ENCODE measurements around the gene KBTBD3. TPM values are rescaled to one million over a fixed set of nuclear protein-coding genes. Genes with fewer than 3 reads are reported as not detected.

The KBTBD3 gene
- 1 to 10 TPM; 8.9 to 9.1 TPM for total RNA-seq

GRCh38 chr11:106076919-106077608 is at the start of gene KBTBD3:
KBTBD3 (minus strand) TSS chr11:106077347; CDS start chr11:106059097, 18,250 bp downstream.
- no peaks in the 10 kb centered on the region for H3K9me3 Mint-ChIP-seq (ENCODE audit: low read depth)
- peak within 1 kb of the TSS; percentile 87 for H3K4me3 Mint-ChIP-seq
- peaks cover 21% of the 10 kb centered on the region for H3K36me3 Mint-ChIP-seq (ENCODE audit: low read depth)
- DNase-seq (peak; percentile 99), ATAC-seq (peak; percentile 97)
- peaks cover 45% of the 10 kb centered on the region for H3K4me1 Mint-ChIP-seq
- ChIA-PET POLR2A (interaction anchor here (0.9 kb wide), 1 partner anchor 55 kb away, joined by 3 read pairs; the partner anchor contains the start of gene MSANTD4), CTCF (interaction anchor here (0.6 to 1.4 kb wide), 7 partner anchors 10 to 1130 kb away, joined by 3 to 7 read pairs (median 4); no protein-coding TSS in a partner anchor)
- peak within 1 kb of the TSS; percentile 91 for H3K27ac Mint-ChIP-seq
- intact Hi-C loops (cut with DNase I, micrococcal nuclease), result loop anchor here (1.0 to 10.0 kb wide), 5 partner anchors 14 to 1488 kb away; partner anchors contain the start of genes MSANTD4 (in 2 of the 2), ALKBH8 (in 1 of the 2) and CWF19L2 (in 1 of the 2)
- no peaks in the 10 kb centered on the region for H3K27me3 Mint-ChIP-seq

DNA sequence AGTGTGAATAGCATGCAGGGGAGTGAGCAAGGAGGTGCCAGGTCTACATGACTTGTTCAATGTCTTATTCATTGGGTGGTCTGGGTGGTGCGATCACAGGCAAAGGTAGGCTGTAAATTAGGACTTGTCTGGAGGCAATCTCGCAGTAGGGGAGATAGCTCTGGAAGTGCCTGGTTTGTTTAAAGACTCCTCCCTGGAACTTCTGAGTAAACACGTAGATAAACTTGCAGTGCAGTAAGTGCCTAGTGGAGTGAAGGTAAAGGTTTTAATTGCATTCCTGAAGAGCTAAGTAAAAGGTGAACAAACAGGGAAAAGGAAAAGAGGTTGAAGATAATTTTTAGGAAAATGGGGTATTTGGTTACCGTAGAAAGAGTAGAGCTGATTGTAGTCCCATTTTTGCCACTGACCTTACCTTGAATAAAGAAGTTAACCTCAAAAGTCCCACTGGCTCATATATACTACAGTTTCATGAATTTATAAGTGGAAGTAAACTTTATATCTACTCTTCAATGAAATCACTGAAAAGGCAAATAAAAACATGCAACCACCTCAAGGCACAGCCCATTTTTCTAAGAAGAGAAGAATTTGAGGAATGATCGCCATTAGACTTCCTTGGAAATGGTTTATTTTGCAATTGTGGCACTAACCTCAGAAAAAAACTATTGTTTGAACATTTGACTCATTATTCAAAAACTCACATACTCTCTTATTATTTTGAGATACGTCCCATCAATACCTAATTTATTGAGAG is 44.6 kb upstream of the KBTBD3 start:
- CTCF ChIA-PET, result no interaction called here
- no peaks in the 10 kb centered on the region for H3K4me1 Mint-ChIP-seq
- no peaks in the 10 kb centered on the region for H3K36me3 Mint-ChIP-seq (ENCODE audit: low read depth)
- ATAC-seq, result no peak
- no peak for DNase-seq
- H3K9me3 Mint-ChIP-seq (ENCODE audit: low read depth), result no peaks in the 10 kb centered on the region
- H3K27ac Mint-ChIP-seq, result no peak overlapping the region
- intact Hi-C loops (cut with DNase I, micrococcal nuclease), result no loop called here
- H3K27me3 Mint-ChIP-seq, result peaks cover 12% of the 10 kb centered on the region
- POLR2A ChIA-PET, result no interaction called here
- H3K4me3 Mint-ChIP-seq, result no peak overlapping the region

DNA sequence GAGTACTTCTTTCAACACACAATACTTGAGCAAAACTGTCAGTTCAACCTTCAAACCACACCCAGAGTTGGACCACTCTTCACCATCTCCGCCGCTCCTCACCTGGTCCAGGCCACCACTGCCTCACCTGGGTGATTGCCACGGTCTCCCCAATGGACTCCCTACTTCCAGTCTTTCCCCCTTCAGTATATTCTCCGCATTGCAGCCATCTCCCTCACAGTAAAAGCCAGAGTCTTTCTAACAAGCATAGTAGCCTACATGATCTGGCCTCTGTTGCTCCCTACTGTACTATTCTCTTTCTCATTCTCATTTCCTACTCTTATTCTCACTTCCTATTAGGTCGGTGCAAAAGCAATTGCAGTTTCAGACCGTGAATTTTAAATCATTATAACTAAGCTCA is 28.8 kb upstream of the KBTBD3 start:
- H3K4me3 Mint-ChIP-seq, result no peak overlapping the region
- intact Hi-C loops (cut with DNase I, micrococcal nuclease), result no loop called here
- no peaks in the 10 kb centered on the region for H3K27me3 Mint-ChIP-seq
- DNase-seq (no peak), ATAC-seq (no peak)
- H3K4me1 Mint-ChIP-seq, result no peaks in the 10 kb centered on the region
- H3K9me3 Mint-ChIP-seq (ENCODE audit: low read depth), result no peaks in the 10 kb centered on the region
- ChIA-PET CTCF (no interaction called here), POLR2A (no interaction called here)
- no peaks in the 10 kb centered on the region for H3K36me3 Mint-ChIP-seq (ENCODE audit: low read depth)
- no peak overlapping the region for H3K27ac Mint-ChIP-seq

GRCh38 chr11:106101819-106102218 is 24.7 kb upstream of the KBTBD3 start:
- H3K27ac Mint-ChIP-seq, result no peak overlapping the region
- ChIA-PET POLR2A (no interaction called here), CTCF (interaction anchor here (0.7 to 0.8 kb wide), 2 partner anchors 10 to 15 kb away, joined by 3 read pairs; no protein-coding TSS in a partner anchor)

GRCh38 chr11:106101370-106101769 is 24.2 kb upstream of the KBTBD3 start:
- ChIA-PET POLR2A (interaction anchor here (0.6 kb wide), 1 partner anchor 575 kb away, joined by 7 read pairs; no protein-coding TSS in a partner anchor), CTCF (interaction anchor here (0.8 to 1.3 kb wide), 2 partner anchors 14 to 25 kb away, joined by 3 read pairs; no protein-coding TSS in a partner anchor)
- intact Hi-C loops (cut with DNase I, micrococcal nuclease), result no loop called here
- H3K4me3 Mint-ChIP-seq, result no peak overlapping the region
- H3K27me3 Mint-ChIP-seq, result no peaks in the 10 kb centered on the region
- H3K36me3 Mint-ChIP-seq (ENCODE audit: low read depth), result peaks cover 16% of the 10 kb centered on the region
- ATAC-seq, result no peak
- no peaks in the 10 kb centered on the region for H3K9me3 Mint-ChIP-seq (ENCODE audit: low read depth)
- no peak for DNase-seq
- H3K27ac Mint-ChIP-seq, result no peak overlapping the region
- no peaks in the 10 kb centered on the region for H3K4me1 Mint-ChIP-seq

More at GRCh38 chr11:106101819-106102218, 24.7 kb upstream of the KBTBD3 start:
- Mint-ChIP-seq H3K36me3 (ENCODE audit: low read depth) (peaks cover 11% of the 10 kb centered on the region), H3K9me3 (ENCODE audit: low read depth) (no peaks in the 10 kb centered on the region), H3K4me3 (no peak overlapping the region), H3K27me3 (no peaks in the 10 kb centered on the region), H3K4me1 (no peaks in the 10 kb centered on the region)
- ATAC-seq (no peak), DNase-seq (no peak)
- intact Hi-C loops (cut with DNase I, micrococcal nuclease), result no loop called here

- intact Hi-C loops (cut with DNase I, micrococcal nuclease), result no loop called here
- H3K9me3 Mint-ChIP-seq (ENCODE audit: low read depth), result no peaks in the 10 kb centered on the region
- ChIA-PET POLR2A (no interaction called here), CTCF (interaction anchor here (1.7 kb wide), 1 partner anchor 22 kb away, joined by 4 read pairs; the partner anchor contains the start of genes AASDHPPT and KBTBD3)
- no peak for DNase-seq
- no peak overlapping the region for H3K27ac Mint-ChIP-seq
- no peak overlapping the region for H3K4me3 Mint-ChIP-seq
- peaks cover 28% of the 10 kb centered on the region for H3K36me3 Mint-ChIP-seq (ENCODE audit: low read depth)
- no peaks in the 10 kb centered on the region for H3K27me3 Mint-ChIP-seq
- no peak for ATAC-seq
- H3K4me1 Mint-ChIP-seq, result no peaks in the 10 kb centered on the region
Measured at GRCh38 chr11:106098893-106099553, 21.9 kb upstream of the KBTBD3 start.

- DNase-seq (no peak), ATAC-seq (no peak)
- Mint-ChIP-seq H3K9me3 (ENCODE audit: low read depth) (no peaks in the 10 kb centered on the region), H3K4me3 (no peak overlapping the region), H3K36me3 (ENCODE audit: low read depth) (peaks cover 48% of the 10 kb centered on the region), H3K27ac (peak overlapping the region; percentile 74), H3K27me3 (no peaks in the 10 kb centered on the region), H3K4me1 (peaks cover 41% of the 10 kb centered on the region)
- CTCF ChIA-PET, result interaction anchor here (0.6 to 1.6 kb wide), 4 partner anchors 10 to 15 kb away, joined by 3 to 4 read pairs (median 4); partner anchors contain the start of genes AASDHPPT and KBTBD3
- intact Hi-C loops (cut with DNase I, micrococcal nuclease), result loop anchor here in 1 of 2 experiments (5.0 kb wide), 1 partner anchor 70 kb away; the partner anchor contains the start of gene MSANTD4
- POLR2A ChIA-PET, result interaction anchor here (1.6 kb wide), 1 partner anchor 11 kb away, joined by 4 read pairs; no protein-coding TSS in a partner anchor
Measured at GRCh38 chr11:106092446-106092845, 15.3 kb upstream of the KBTBD3 start.

- H3K4me3 Mint-ChIP-seq, result no peak overlapping the region
- intact Hi-C loops (cut with DNase I, micrococcal nuclease), result loop anchor here (1.0 to 5.0 kb wide), 3 partner anchors 13 to 69 kb away; partner anchors contain the start of genes AASDHPPT (in 1 of the 2), KBTBD3 (in 1 of the 2) and MSANTD4 (in 1 of the 2)
- H3K4me1 Mint-ChIP-seq, result peaks cover 47% of the 10 kb centered on the region
- CTCF ChIA-PET, result interaction anchor here (0.6 to 1.7 kb wide), 8 partner anchors 11 to 500 kb away, joined by 3 to 5 read pairs (median 4); partner anchors contain the start of genes AASDHPPT and KBTBD3
- DNase-seq (peak; percentile 47), ATAC-seq (peak; percentile 99)
- no peaks in the 10 kb centered on the region for H3K9me3 Mint-ChIP-seq (ENCODE audit: low read depth)
- POLR2A ChIA-PET, result interaction anchor here (1.6 kb wide), 1 partner anchor 11 kb away, joined by 4 read pairs; no protein-coding TSS in a partner anchor
- peaks cover 41% of the 10 kb centered on the region for H3K36me3 Mint-ChIP-seq (ENCODE audit: low read depth)
- peak overlapping the region; percentile 74 for H3K27ac Mint-ChIP-seq
- no peaks in the 10 kb centered on the region for H3K27me3 Mint-ChIP-seq
Measured at GRCh38 chr11:106091480-106092123, 14.5 kb upstream of the KBTBD3 start.

- ChIA-PET POLR2A (no interaction called here), CTCF (no interaction called here)
- ATAC-seq (no peak), DNase-seq (no peak)
- intact Hi-C loops (cut with DNase I, micrococcal nuclease), result loop anchor here in 1 of 2 experiments (2.0 to 5.0 kb wide), 2 partner anchors 44 to 948 kb away; no protein-coding TSS in a partner anchor
- Mint-ChIP-seq H3K9me3 (ENCODE audit: low read depth) (no peaks in the 10 kb centered on the region), H3K4me3 (no peak overlapping the region), H3K27me3 (no peaks in the 10 kb centered on the region), H3K4me1 (peaks cover 59% of the 10 kb centered on the region), H3K27ac (no peak overlapping the region), H3K36me3 (ENCODE audit: low read depth) (peaks cover 29% of the 10 kb centered on the region)
Measured at GRCh38 chr11:106088896-106089295, 11.7 kb upstream of the KBTBD3 start.

GRCh38 chr11:106087815-106088435 is 10.8 kb upstream of the KBTBD3 start:
- CTCF ChIA-PET, result interaction anchor here (0.6 to 1.6 kb wide), 5 partner anchors 9 to 78 kb away, joined by 3 to 8 read pairs (median 3); partner anchors contain the start of genes AASDHPPT and KBTBD3

More at GRCh38 chr11:106087815-106088435, 10.8 kb upstream of the KBTBD3 start:
- no peaks in the 10 kb centered on the region for H3K27me3 Mint-ChIP-seq
- intact Hi-C loops (cut with DNase I, micrococcal nuclease), result loop anchor here in 1 of 2 experiments (2.0 to 5.0 kb wide), 2 partner anchors 45 to 949 kb away; no protein-coding TSS in a partner anchor
- POLR2A ChIA-PET, result no interaction called here
- H3K4me1 Mint-ChIP-seq, result peaks cover 64% of the 10 kb centered on the region
- ATAC-seq (no peak), DNase-seq (peak; percentile 70)
- no peaks in the 10 kb centered on the region for H3K9me3 Mint-ChIP-seq (ENCODE audit: low read depth)
- peaks cover 32% of the 10 kb centered on the region for H3K36me3 Mint-ChIP-seq (ENCODE audit: low read depth)
- H3K27ac Mint-ChIP-seq, result no peak overlapping the region
- H3K4me3 Mint-ChIP-seq, result no peak overlapping the region

All from activated CD4-positive, alpha-beta T cell treated with anti-CD3 and anti-CD28 coated beads for 36 hours (primary cell).